ENCODE results near the gene MED26.

GRCh38 chr19:16625163-16625958, 2.6 kb downstream of the MED26 start:
- TF ChIP-seq EZH2 (IDR thresholded peaks at IDR 0.05; ENCODE audit: borderline replicate concordance) (no peak), EZH2phosphoT487 (IDR thresholded peaks at IDR 0.05; ENCODE audit: low read depth, severe bottlenecking, unreplicated experiment) (no peak), CTCF (IDR thresholded peaks at IDR 0.05; ENCODE audit: poor library complexity) (no peak)

Data from hepatocyte (in vitro differentiated cells).